Left ventricle myocardium inferior (tissue), 1 donor: ENCODE measurements around the gene PTCH1. TPM values are rescaled to one million over a fixed set of nuclear protein-coding genes. Genes with fewer than 3 reads are reported as not detected.

ENCODE experiments used
- DNase-seq: peaks from one replicate; pipeline ENCODE4 v3.0.0-alpha.2; 2020
- H3K27ac ChIP-seq: fragments of 200-600 bp; replicated peaks from 2 replicates; pipeline ENCODE4 v1.8.0; 2021
- H3K27me3 ChIP-seq: fragments of 200-600 bp; 2 replicates; pipeline ENCODE4 v1.8.0; 2021; ENCODE audit warnings: low read depth
- H3K36me3 ChIP-seq: fragments of 200-600 bp; 2 replicates; pipeline ENCODE4 v1.8.0; 2021
- H3K4me1 ChIP-seq: fragments of 200-600 bp; 2 replicates; pipeline ENCODE4 v1.8.0; 2021
- H3K4me3 ChIP-seq: fragments of 200-600 bp; 2 replicates; pipeline ENCODE4 v1.8.0; 2021; ENCODE audit warnings: mild to moderate bottlenecking, moderate library complexity
- H3K9me3 ChIP-seq: fragments of 200-600 bp; replicated peaks from 2 replicates; pipeline ENCODE4 v1.8.0; 2021
- intact Hi-C: fragments of 100-400 bp; cut with micrococcal nuclease; formaldehyde crosslinking; loops from one replicate; pipeline ENCODE4 v1.11.0; 2022
- total RNA-seq: library from RNA; stranded (reverse); fragmentation: NEBNext Ultra II Directional; extraction: Animal tissue kit (Norgen Biotek cat#: 25700); gene quantifications from one replicate; pipeline ENCODE4 v1.2.1, GENCODE V29; 2021
- TF ChIP-seq, protein P1 (sequence below): fragments of 200-600 bp; IDR thresholded peaks from 2 replicates; pipeline ENCODE4 v1.8.0; 2021; ENCODE audit warnings: antibody characterized with exemption, mild to moderate bottlenecking, borderline replicate concordance
- donor health status: DM: no; HTN: yes; CAD: no; lungs with severe emphysema.

PTCH1 gene
- total RNA-seq, 1 donor from 2014 or later = 6.6 TPM

DNA sequence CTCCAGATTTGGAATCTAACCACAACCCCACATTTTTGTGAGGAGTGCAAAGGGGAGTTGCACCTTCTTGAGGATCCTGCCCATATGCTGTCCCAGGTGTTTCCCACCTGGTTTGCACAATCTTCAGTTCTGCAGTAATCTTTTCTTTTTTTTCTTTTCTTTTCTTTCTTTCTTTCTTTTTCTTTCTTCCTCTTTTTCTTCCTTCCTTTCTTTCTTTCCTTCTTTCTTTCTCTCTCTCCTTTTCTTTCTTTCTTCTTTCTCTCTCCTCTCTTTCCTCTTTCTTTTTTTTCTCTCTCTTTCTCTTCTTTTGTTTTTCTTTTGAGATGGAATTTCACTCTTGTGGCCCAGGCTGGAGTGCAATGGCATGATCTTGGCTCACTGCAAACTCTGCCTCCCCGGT is 109.2 kb downstream of the PTCH1 start:
- intact Hi-C loops = no loop called here
- H3K9me3 ChIP-seq = no peaks in the 10 kb centered on the region
- no peak overlapping the region for H3K4me3 ChIP-seq
- no peak overlapping the region for H3K27ac ChIP-seq
- H3K36me3 ChIP-seq = no peaks in the 10 kb centered on the region
- TF ChIP-seq, protein P1, sequence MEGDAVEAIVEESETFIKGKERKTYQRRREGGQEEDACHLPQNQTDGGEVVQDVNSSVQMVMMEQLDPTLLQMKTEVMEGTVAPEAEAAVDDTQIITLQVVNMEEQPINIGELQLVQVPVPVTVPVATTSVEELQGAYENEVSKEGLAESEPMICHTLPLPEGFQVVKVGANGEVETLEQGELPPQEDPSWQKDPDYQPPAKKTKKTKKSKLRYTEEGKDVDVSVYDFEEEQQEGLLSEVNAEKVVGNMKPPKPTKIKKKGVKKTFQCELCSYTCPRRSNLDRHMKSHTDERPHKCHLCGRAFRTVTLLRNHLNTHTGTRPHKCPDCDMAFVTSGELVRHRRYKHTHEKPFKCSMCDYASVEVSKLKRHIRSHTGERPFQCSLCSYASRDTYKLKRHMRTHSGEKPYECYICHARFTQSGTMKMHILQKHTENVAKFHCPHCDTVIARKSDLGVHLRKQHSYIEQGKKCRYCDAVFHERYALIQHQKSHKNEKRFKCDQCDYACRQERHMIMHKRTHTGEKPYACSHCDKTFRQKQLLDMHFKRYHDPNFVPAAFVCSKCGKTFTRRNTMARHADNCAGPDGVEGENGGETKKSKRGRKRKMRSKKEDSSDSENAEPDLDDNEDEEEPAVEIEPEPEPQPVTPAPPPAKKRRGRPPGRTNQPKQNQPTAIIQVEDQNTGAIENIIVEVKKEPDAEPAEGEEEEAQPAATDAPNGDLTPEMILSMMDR = no peak
- DNase-seq = no peak
- H3K27me3 ChIP-seq = no peaks in the 10 kb centered on the region
- H3K4me1 ChIP-seq = no peaks in the 10 kb centered on the region

DNA sequence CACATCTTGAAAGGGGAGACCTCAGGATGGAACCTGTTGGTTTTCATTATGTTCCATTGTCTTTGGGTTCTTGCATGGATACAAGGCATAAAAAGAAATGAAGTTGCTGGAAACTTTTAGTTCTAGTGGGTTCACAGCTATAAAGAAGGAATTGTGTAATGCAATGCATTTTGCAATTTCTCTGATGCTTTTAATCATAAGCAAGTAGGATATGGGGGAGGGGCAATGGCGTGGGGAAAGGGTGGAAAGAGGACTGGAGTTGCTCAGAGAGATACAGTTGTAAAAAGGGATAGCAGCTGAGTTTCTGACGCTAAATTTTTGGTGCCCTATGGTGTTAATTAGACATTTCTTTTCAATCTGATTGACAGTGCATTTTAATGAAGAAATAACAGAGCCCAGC is 110.7 kb downstream of the PTCH1 start:
- Histone ChIP-seq H3K27me3 (no peaks in the 10 kb centered on the region), H3K36me3 (no peaks in the 10 kb centered on the region), H3K9me3 (no peaks in the 10 kb centered on the region), H3K4me3 (no peak overlapping the region), H3K4me1 (no peaks in the 10 kb centered on the region), H3K27ac (no peak overlapping the region)
- TF ChIP-seq, protein P1 = no peak
- no peak for DNase-seq
- intact Hi-C loops = no loop called here

DNA sequence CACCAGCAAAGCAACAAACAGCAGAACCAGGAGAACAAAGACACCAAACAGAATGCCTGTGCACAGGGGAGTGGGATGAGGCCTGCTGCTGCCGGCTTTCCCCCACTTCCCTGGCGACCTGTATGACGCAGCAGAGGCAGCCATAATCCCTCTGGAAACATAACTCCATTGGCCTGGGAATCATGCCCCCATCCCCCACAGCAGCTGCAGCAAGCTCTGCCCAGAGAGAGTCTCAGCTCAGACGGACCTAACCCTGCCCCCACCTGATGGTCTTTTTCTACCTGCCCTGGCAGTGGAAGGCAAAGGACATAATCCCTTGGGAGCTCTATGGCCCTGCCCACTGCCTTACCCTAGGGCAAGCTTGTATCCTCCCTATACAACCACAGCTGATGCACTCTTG is 117.5 kb downstream of the PTCH1 start:
- intact Hi-C loops = no loop called here
- TF ChIP-seq, protein P1 = no peak
- no peaks in the 10 kb centered on the region for H3K4me1 ChIP-seq
- no peak for DNase-seq
- H3K27ac ChIP-seq = no peak overlapping the region
- no peak overlapping the region for H3K4me3 ChIP-seq
- H3K9me3 ChIP-seq = peaks cover 9% of the 10 kb centered on the region
- H3K36me3 ChIP-seq = no peaks in the 10 kb centered on the region
- no peaks in the 10 kb centered on the region for H3K27me3 ChIP-seq

Other genes starting within 250 kb of the PTCH1 start
- 4.1 TPM for gene FANCC, start 199.3 kb downstream of the PTCH1 start, total RNA-seq